Measurements from ENCODE around the gene OTUD4. TPM values are rescaled to one million over a fixed set of nuclear protein-coding genes. Genes with fewer than 3 reads are reported as not detected.
"Not testable (repeated sequence)": the region's sequence is repeated elsewhere in the genome, so short reads cannot be mapped to it uniquely, and the experiment has no call there.

The OTUD4 gene
- polyA plus RNA-seq, 1 experiment = 13.3 TPM

DNA sequence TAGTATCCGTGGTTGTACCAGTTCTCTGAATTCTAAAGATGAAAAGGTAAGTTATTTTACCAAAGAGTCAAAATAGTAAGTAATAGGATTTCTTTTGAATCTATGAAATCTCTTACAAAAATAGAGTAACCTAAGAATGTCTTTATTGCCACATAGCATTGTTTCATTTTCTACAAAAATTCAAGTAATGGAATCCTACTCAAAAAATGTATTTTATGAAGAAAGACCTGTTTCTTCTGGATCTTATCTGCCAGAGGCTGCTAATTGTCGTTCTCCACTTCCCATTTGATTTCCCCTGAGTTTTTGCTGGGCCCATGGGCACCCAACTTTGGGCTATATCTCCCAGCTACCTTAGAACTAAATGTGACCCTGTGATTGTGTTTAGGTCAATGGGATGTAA, 3.2 kb upstream of the OTUD4 start:
- ChIA-PET CTCF (no interaction called here), POLR2A (no interaction called here)
- Histone ChIP-seq H3K4me3 (ENCODE audit: low read depth, low read length) (no peak overlapping the region), H3K27me3 (ENCODE audit: control insufficient read depth, insufficient read depth, low read length) (no peaks in the 10 kb centered on the region), H3K36me3 (ENCODE audit: control insufficient read depth, insufficient read depth, low read length) (no peaks in the 10 kb centered on the region)
- DNase-seq (ENCODE audit: low read depth) = no peak
- TF ChIP-seq, protein P1, sequence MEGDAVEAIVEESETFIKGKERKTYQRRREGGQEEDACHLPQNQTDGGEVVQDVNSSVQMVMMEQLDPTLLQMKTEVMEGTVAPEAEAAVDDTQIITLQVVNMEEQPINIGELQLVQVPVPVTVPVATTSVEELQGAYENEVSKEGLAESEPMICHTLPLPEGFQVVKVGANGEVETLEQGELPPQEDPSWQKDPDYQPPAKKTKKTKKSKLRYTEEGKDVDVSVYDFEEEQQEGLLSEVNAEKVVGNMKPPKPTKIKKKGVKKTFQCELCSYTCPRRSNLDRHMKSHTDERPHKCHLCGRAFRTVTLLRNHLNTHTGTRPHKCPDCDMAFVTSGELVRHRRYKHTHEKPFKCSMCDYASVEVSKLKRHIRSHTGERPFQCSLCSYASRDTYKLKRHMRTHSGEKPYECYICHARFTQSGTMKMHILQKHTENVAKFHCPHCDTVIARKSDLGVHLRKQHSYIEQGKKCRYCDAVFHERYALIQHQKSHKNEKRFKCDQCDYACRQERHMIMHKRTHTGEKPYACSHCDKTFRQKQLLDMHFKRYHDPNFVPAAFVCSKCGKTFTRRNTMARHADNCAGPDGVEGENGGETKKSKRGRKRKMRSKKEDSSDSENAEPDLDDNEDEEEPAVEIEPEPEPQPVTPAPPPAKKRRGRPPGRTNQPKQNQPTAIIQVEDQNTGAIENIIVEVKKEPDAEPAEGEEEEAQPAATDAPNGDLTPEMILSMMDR (IDR thresholded peaks at IDR 0.05; ENCODE audit: insufficient read depth, low read depth, low read length) = no peak

DNA sequence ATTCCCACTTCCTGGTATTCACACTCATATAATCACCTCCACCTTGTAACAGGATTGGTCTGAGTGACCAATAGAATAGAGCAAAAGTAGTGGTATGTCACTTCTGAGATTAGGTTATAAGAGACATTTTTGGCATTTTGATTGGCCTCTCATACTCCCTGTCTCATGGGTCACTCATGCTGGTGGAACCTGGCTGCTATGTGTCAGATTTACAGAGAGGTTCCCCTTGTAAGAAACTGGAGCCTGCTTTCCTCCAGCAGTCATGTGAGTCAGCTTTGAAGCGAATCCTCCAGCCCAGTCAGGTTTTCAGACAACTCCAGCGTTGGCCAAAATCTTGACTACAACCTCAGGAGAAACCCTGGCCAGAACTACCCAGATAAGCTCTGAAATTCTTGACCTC, 2.6 kb upstream of the OTUD4 start:
- TF ChIP-seq, protein P1 (IDR thresholded peaks at IDR 0.05; ENCODE audit: insufficient read depth, low read depth, low read length) = no peak
- POLR2A ChIA-PET = no interaction called here
- Histone ChIP-seq H3K36me3 (ENCODE audit: control insufficient read depth, insufficient read depth, low read length) (no peaks in the 10 kb centered on the region), H3K27me3 (ENCODE audit: control insufficient read depth, insufficient read depth, low read length) (no peaks in the 10 kb centered on the region), H3K4me3 (ENCODE audit: low read depth, low read length) (no peak overlapping the region)
- CTCF ChIA-PET = no interaction called here
- no peak for DNase-seq (ENCODE audit: low read depth)

DNA sequence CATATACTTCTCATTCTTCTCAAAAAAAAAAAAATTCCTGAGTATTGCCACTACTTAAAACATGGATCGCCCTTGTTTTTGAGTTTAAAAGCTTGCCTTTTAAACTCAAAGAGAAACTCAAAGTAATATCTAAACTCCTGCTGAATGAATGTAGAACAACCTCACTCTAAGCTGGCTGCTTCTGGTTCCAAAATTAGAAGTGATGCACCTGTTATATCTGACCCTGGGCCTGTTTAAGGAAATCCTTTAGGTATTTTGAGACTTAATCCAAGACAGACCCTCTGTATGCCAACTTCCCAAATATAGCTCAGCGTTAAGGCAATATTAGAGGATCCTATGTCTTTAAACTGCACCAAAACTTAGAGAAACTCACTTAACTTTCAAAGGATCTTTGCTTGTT, 1.8 kb upstream of the OTUD4 start:
- Histone ChIP-seq H3K36me3 (ENCODE audit: control insufficient read depth, insufficient read depth, low read length) (no peaks in the 10 kb centered on the region), H3K4me3 (ENCODE audit: low read depth, low read length) (no peak overlapping the region), H3K27me3 (ENCODE audit: control insufficient read depth, insufficient read depth, low read length) (no peaks in the 10 kb centered on the region)
- TF ChIP-seq, protein P1 (IDR thresholded peaks at IDR 0.05; ENCODE audit: insufficient read depth, low read depth, low read length) = no peak
- no peak for DNase-seq (ENCODE audit: low read depth)
- ChIA-PET CTCF (no interaction called here), POLR2A (no interaction called here)

DNA sequence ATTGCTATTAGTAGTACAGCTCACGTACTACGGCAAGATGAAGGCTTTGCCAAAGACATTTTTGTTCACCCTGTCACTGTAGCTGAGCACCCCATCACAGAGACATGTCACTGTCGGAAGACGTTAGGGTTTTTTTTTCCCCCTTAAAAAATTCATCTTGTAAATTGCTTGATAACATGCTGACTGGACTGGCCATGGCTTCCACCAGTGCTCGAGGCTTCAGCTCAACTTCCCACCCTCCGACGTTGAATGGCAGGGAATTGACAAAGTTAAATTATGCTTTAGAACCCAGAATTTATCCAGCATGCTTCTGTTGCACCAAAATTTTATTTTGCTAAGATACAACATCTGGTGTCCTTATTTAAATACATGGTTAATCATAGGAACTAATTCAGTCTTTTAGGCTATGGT, 707 bp upstream of the OTUD4 start:
- TF ChIP-seq, protein P1 (IDR thresholded peaks at IDR 0.05; ENCODE audit: insufficient read depth, low read depth, low read length) = no peak
- Histone ChIP-seq H3K36me3 (ENCODE audit: control insufficient read depth, insufficient read depth, low read length) (no peaks in the 10 kb centered on the region), H3K27me3 (ENCODE audit: control insufficient read depth, insufficient read depth, low read length) (no peaks in the 10 kb centered on the region), H3K4me3 (ENCODE audit: low read depth, low read length) (peak overlapping the region; percentile 79)
- no peak for DNase-seq (ENCODE audit: low read depth)
- ChIA-PET POLR2A (no interaction called here), CTCF (interaction anchor here (0.7 kb wide), 1 partner anchor 24 kb away, joined by 5 read pairs; no protein-coding TSS in a partner anchor)

DNA sequence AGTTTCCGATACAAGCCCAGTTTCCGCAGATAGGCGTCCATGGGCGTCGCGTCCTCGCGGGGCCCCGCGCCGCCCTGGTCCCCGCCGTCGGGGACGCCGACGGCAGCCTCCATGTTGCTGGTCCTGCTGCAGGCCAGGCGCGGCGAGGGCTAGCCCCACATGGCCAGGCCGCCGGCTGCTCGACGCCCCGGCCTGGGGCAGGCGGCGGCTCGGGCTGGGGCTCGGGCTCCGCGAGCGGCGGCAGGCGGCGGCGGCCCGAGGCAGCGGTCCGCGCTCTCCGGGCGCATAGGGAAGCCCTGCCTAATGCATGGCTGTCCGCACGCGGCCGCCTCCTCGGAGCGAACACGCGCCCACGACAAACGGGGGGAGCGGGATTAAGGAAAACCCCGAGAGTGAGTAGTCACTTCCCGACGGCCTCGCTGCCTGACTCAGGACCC, 510 bp downstream of the OTUD4 start:
- H3K36me3 ChIP-seq (ENCODE audit: control insufficient read depth, insufficient read depth, low read length); CTCF ChIA-PET; H3K27me3 ChIP-seq (ENCODE audit: control insufficient read depth, insufficient read depth, low read length); POLR2A ChIA-PET; DNase-seq (ENCODE audit: low read depth): not testable (repeated sequence)
- peak overlapping the region; percentile 79 for H3K4me3 ChIP-seq (ENCODE audit: low read depth, low read length)

DNA sequence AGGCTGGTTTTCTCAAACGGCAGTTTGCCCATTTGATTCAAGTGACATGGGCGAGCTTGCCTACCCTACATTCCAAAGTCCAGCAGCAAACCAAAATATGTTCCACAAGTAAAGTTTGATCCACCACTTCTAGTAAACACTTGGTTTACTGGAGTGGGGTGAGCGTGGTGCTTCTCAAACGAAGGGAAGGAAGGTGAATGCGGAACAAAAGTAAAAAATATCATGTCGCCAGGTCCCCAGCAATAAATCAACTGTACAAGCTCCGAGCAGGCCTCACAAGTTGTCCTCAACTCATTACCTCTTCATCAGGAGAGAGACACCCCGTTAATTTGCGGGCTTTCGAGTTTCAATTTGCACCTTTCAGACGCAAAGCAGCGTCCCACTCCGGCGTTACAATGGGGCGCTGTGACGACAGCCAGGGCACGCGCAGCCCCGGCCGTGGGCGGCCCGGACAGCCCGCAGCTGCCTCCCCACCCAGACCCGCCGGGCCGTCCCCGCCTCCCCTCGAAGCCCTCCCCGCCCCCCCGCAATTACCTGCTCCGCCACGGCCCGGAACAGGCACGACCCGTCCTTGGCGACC, 1.0 kb downstream of the OTUD4 start:
- DNase-seq (ENCODE audit: low read depth) = no peak

More for the DNA sequence above, 1.0 kb downstream of the OTUD4 start:
- Histone ChIP-seq H3K36me3 (ENCODE audit: control insufficient read depth, insufficient read depth, low read length) (no peaks in the 10 kb centered on the region), H3K4me3 (ENCODE audit: low read depth, low read length) (peak overlapping the region; percentile 79), H3K27me3 (ENCODE audit: control insufficient read depth, insufficient read depth, low read length) (no peaks in the 10 kb centered on the region)
- ChIA-PET POLR2A (interaction anchor here (0.6 kb wide), 1 partner anchor 374 kb away, joined by 9 read pairs; no protein-coding TSS in a partner anchor), CTCF (interaction anchor here (0.6 kb wide), 1 partner anchor 20 kb away, joined by 3 read pairs; no protein-coding TSS in a partner anchor)
- TF ChIP-seq, protein P1 (IDR thresholded peaks at IDR 0.05; ENCODE audit: insufficient read depth, low read depth, low read length) = no peak

Data from BJ (cell line).